CD4-positive, alpha-beta T cell treated with Interleukin-15 for 1 hour (primary cell): ENCODE data around the gene UBA3.

ENCODE experiments used
- DNase-seq: peaks from one replicate; pipeline ENCODE4 v3.0.0-alpha.2; 2020

Gene UBA3

GRCh38 chr3:69080233-69080920 is at the start of gene UBA3:
TSS of gene UBA3 (minus strand) at chr3:69080365. CDS start at chr3:69080353, 12 bp downstream.
- peak; percentile 91 for DNase-seq

DNA sequence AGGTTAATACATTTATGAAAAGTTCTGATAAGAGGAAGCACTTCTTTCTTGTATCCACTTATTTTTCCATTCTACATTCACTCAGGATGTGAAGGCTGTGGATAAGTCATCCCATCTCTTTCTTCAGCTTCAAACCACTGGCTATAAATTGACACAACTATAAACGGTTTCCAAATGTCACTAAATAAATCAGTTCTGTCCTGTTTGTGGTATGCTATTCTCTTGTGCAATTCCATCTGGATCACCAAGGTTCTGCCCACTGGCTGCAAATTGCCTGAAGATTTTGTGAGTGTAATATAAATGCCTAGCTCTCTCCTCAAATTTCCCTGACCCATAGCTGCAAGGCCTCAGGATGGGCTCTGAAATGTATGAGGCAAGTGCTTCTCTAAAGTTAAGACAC is 49.4 kb upstream of the UBA3 start:
- no peak for DNase-seq

- no peak for DNase-seq
Observed at GRCh38 chr3:69128509-69128908, 48.3 kb upstream of the UBA3 start.

DNA sequence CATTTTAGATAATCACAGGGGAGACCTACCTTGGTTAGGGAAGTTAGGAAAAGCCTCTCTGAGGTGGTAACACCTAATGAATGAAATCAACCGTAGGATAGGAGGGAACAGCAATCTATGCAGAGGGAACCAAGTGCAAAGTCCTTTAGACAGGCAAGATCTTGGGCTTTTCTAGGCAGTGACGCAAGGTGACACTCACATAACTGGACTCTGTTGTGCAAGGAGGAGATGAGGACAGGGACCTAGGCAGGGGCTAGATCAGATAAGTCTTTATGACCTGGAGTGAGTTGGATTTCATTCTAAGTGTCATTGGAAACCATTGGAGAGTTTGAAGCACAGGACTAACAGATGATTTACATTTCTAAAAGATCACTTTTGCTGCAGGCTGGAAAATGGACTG is 46.8 kb upstream of the UBA3 start:
- no peak for DNase-seq

- no peak for DNase-seq
Observed at GRCh38 chr3:69126216-69126615, 46.1 kb upstream of the UBA3 start.

GRCh38 chr3:69122403-69122802 is 42.2 kb upstream of the UBA3 start, which contains the start of gene LMOD3:
TSS of gene LMOD3 (minus strand) at chr3:69122595. CDS start at chr3:69122386, 209 bp downstream.
- no peak for DNase-seq

GRCh38 chr3:69121950-69122349 is 41.8 kb upstream of the UBA3 start:
- DNase-seq = no peak

DNA sequence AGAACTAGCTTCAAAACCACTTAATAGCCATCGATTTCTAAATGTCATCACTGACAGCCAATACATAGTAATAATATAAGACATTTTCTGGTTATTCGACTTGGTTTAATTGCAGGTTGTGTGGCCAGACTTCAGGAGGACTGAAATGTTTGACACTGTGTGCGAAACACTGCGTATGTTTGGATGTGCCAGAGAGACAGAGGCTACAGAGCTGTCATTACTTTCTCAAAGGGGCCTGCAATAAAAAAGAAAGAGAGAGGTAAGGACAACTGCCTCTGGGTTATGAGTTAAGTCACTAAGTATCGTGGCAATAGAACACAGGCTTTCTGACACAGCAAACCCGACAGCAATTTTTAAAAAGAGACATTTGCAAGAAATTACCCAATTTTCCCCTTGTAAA is 41.3 kb upstream of the UBA3 start:
- no peak for DNase-seq

- peak; percentile 75 for DNase-seq
Observed at GRCh38 chr3:69120879-69121464, 40.8 kb upstream of the UBA3 start.

DNA sequence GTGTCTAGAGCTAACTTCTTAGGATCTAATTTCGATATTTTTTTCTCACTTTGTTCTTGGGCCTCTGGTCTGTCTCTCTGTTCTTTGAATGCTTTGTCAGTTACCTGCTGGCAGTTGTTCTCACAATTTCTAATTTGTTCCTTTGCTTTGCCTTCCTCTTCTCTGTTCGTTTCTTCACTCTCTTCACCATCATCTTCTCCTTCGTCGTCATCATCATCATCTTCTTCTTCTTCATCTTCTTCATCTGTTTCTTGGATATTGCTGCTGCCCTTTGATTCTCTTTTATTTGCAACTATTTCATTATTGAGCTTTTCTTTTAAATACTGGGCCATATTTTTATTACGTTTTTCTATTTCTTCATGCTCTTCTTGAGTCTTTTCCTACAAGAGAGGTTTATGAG is 39.5 kb upstream of the UBA3 start:
- no peak for DNase-seq

- no peak for DNase-seq
Observed at GRCh38 chr3:69119138-69119537, 39.0 kb upstream of the UBA3 start.

GRCh38 chr3:69118555-69118954 is 38.4 kb upstream of the UBA3 start:
- no peak for DNase-seq

- no peak for DNase-seq
Observed at GRCh38 chr3:69116897-69117296, 36.7 kb upstream of the UBA3 start.

DNA sequence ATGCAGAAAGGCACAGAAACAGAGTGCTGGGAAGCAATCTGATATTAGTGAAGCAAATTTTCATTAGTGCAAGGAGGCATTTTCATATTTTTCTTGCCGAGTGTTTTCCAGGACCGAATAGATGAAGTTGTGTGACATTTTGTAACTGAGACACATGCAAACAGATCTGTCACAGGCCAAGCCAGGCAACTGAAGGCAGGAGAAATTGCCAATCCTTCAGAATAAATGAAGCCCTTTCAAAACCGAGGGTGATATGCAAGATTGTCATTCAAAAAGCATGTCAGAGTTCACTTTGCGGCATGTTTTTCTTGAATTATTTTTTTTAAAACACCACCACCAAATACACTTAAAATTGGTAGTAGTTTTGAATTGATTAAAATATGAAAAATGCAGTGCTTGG is 36.0 kb upstream of the UBA3 start:
- no peak for DNase-seq

GRCh38 chr3:69115731-69116130 is 35.6 kb upstream of the UBA3 start:
- no peak for DNase-seq

- DNase-seq = no peak
Observed at GRCh38 chr3:69113536-69113935, 33.4 kb upstream of the UBA3 start.

DNA sequence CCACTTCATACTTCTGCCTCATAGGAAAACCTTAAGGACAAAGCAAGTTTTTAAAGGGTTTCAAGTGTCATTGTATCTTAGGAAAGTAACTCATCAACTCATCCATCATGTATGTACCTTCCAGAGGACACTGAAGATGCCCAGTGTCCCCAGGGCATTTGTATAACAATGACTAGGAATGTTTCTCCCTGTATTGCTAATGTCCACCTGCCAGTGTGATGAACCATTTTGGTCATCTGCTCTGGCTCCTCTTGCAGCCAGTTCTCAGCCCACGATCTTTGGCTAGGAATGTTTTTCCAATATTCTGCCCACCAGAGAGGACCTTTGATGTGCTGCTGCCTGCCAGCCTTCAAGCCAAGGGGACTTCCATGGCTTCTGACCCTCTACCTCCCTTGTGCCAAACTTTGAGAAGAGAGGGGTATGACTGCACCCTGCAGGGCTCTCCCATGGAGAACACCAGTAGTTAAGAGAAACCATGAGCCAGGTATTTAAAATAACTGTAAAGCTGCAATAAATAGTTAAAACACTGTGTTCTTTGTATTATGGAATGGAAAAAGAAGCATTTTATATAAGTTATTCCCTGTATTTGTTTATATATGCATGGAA is 30.9 kb upstream of the UBA3 start:
- DNase-seq = no peak

DNA sequence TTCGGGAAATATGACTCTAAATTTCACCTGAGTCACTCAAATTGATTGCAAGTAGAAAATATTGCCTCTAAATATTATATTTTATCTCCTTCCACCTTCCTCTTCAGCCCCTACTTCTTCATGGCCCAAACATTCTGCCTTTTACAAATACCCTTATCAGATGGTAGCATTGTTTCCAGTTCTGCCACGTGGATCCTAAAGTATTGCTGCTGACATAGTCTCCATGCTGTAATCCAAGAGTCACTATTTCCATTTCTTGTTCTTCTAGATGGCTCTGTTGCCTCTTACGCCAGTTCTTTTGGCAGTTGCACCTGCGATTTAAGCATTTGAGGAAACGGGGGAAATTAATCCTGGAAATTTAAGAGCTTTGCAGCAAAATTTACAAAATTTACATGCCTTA is 28.6 kb upstream of the UBA3 start:
- DNase-seq = no peak

- no peak for DNase-seq
Observed at GRCh38 chr3:69107841-69108240, 27.7 kb upstream of the UBA3 start.

- DNase-seq = no peak
Observed at GRCh38 chr3:69105320-69105719, 25.2 kb upstream of the UBA3 start.

DNA sequence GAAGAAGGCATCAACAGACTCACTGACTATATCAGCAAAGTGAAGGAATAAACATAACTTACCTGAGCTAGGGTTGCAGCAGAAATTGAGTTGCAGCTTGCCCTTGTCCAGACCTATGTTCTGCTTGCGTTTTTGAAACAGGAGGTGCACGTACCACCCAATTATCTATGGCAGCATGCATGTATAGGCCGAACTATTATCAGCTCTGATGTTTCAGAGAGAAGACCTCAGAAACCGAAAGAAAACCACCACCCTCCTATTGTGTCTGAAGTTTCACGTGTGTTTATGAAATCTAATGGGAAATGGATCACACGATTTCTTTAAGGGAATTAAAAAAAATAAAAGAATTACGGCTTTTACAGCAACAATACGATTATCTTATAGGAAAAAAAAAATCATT is 24.4 kb upstream of the UBA3 start:
- no peak for DNase-seq

DNA sequence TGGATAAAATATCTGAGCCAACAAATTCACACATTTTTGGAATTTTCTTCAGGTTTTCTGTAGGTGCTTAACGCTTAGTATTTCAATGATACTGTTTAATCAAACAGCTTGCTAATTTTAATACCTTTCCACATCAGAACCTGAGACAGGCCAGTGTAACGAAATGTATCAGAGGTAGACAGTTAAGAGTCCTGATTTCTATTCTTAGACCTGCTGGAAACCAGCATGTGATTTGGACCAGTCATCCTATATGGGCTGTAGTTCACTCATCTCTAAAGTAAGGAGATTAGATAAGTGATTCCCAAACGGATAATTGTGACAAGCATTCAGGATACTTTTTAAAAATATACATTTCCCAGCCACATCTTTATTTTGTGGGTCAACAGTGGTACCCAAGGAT is 23.0 kb upstream of the UBA3 start:
- DNase-seq = no peak

- DNase-seq = no peak
Observed at GRCh38 chr3:69102384-69102783, 22.2 kb upstream of the UBA3 start.

GRCh38 chr3:69099576-69099975 is 19.4 kb upstream of the UBA3 start:
- no peak for DNase-seq
